Esophagus muscularis mucosa (tissue), 4 donors: Measurements from ENCODE around the gene C1QL4. TPM values are rescaled to one million over a fixed set of nuclear protein-coding genes. Genes with fewer than 3 reads are reported as not detected.
A peak's percentile ranks its signal among the peaks of the same experiment; 100 is the strongest.

Source experiments
- DNase-seq: peaks from one replicate; pipeline ENCODE4 v3.0.0-alpha.2; 2017; ENCODE audit errors: extremely low spot score
- H3K27ac ChIP-seq, 4 donors: fragments of 200-600 bp; sonication (generic); replicated peaks in 1 of 4; 1 replicate in 3 of 4; 2 replicates in 1 of 4; pipeline ENCODE4 v1.5.1; 2016 to 2019; ENCODE audit warnings: mild to moderate bottlenecking in 1 of 4
- H3K27me3 ChIP-seq, 4 donors: fragments of 200-600 bp; sonication (generic); one replicate each; pipeline versions ENCODE4 v1.5.1 to v1.6.0; 2016 to 2019
- H3K36me3 ChIP-seq, 4 donors: fragments of 200-600 bp; sonication (generic); one replicate each; pipeline ENCODE4 v1.5.1; 2016 to 2019
- H3K4me1 ChIP-seq, 4 donors: fragments of 200-600 bp; sonication (generic); one replicate each; pipeline ENCODE4 v1.5.1; 2016 to 2019
- H3K4me3 ChIP-seq, 4 donors: fragments of 200-600 bp; sonication (generic); 1 replicate in 2 of 4; 2 replicates in 2 of 4; pipeline ENCODE4 v1.5.1; 2016 to 2019; ENCODE audit warnings: mild to moderate bottlenecking in 4 of 4, moderate library complexity in 1 of 4
- H3K9me3 ChIP-seq, 4 donors: fragments of 200-600 bp; sonication (generic); 1 replicate in 3 of 4; 2 replicates in 1 of 4; pipeline ENCODE4 v1.5.1; 2016 to 2019
- EP300 ChIP-seq: sonication (generic); formaldehyde crosslinking; IDR thresholded peaks from one replicate; pipeline ENCODE4 v1.6.1; 2017; ENCODE audit warnings: antibody characterized with exemption
- POLR2A ChIP-seq: fragments of 450-650 bp; IDR thresholded peaks from one replicate; pipeline ENCODE4 v1.6.1; 2017; ENCODE audit warnings: antibody characterized with exemption, moderate library complexity, mild to moderate bottlenecking, low read depth
- POLR2AphosphoS5 ChIP-seq, 2 donors: sonication (generic); formaldehyde crosslinking; IDR thresholded peaks; one replicate each; pipeline ENCODE4 v1.6.1; 2017; ENCODE audit warnings: antibody characterized with exemption in 2 of 2
- WGBS: methylation state at CpG from one replicate; pipeline ENCODE4 v1.1.5; 2018; 5-methylcytosine and 5-hydroxymethylcytosine counted together
- intact Hi-C: fragments of 100-400 bp; cut with DNase I; formaldehyde crosslinking; loops from one replicate; pipeline ENCODE4 v1.15.1; 2023
- total RNA-seq, 4 donors: library from RNA; depleted of rRNA; stranded (reverse); fragments of >200 nt; gene quantifications; one replicate each; pipeline versions ENCODE4 v1.1.0 to v1.2.1, GENCODE V29; 2016
- TF ChIP-seq, protein P1 (sequence below), 3 experiments: fragments of 200-600 bp in 2 of 3; fragments of 450-650 bp in 1 of 3; sonication (generic) in 2 of 3; IDR thresholded peaks; one replicate each; pipeline ENCODE4 v1.5.1; 2017 to 2019; ENCODE audit warnings: antibody characterized with exemption in 3 of 3, mild to moderate bottlenecking in 2 of 3, moderate library complexity in 1 of 3

Gene C1QL4
- total RNA-seq, 4 donors from 2014 or later: not detected

DNA sequence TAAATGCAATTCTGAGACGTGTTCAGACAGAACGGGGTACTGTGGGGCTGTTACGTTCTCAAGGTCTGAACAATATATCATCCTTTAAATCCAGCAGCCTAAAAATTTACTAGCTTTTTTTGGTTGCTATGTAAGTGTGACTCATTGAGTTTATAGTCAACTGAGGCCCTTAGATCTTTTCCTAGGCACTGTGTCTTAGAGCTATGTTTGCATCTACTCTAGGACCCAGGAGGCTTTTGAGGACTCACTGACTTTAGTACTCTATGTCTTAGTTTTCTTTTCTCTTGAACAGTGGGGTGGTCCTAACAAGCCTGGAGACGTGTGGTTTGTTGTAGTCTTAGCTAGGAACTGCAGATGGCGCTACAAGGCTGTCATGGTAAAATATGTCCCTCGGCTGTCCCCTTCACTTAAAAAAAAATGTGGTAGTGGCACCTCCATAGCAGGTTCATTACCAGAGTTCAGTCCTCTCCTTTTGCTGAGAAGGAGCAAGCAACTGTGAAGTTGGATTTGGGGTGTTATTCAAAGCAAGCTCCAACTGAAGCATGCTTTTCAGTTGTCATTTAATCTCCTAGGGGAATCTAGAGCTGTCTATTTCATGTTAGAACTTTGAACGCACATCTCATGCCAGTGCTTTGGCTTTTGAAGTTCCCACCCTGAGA, 21.6 kb upstream of the C1QL4 start:
- Histone ChIP-seq H3K4me3 (no peak overlapping the region), H3K9me3 (no peaks in the 10 kb centered on the region), H3K4me1 (peaks cover 0 to 7% (median 4%) of the 10 kb centered on the region in 4 donors), H3K27ac (no peak overlapping the region), H3K27me3 (peaks cover 0 to 31% (median 2%) of the 10 kb centered on the region in 4 donors), H3K36me3 (no peaks in the 10 kb centered on the region)
- TF ChIP-seq, protein P1, sequence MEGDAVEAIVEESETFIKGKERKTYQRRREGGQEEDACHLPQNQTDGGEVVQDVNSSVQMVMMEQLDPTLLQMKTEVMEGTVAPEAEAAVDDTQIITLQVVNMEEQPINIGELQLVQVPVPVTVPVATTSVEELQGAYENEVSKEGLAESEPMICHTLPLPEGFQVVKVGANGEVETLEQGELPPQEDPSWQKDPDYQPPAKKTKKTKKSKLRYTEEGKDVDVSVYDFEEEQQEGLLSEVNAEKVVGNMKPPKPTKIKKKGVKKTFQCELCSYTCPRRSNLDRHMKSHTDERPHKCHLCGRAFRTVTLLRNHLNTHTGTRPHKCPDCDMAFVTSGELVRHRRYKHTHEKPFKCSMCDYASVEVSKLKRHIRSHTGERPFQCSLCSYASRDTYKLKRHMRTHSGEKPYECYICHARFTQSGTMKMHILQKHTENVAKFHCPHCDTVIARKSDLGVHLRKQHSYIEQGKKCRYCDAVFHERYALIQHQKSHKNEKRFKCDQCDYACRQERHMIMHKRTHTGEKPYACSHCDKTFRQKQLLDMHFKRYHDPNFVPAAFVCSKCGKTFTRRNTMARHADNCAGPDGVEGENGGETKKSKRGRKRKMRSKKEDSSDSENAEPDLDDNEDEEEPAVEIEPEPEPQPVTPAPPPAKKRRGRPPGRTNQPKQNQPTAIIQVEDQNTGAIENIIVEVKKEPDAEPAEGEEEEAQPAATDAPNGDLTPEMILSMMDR (IDR thresholded peaks at IDR 0.05): peak; percentile 71 to 83 (median 82)
- TF ChIP-seq POLR2A (no peak), POLR2AphosphoS5 (IDR thresholded peaks at IDR 0.05) (no peak), EP300 (no peak)
- peak; percentile 37 for DNase-seq
- 31% methylated on average over 7 of the region's 7 CpGs for WGBS
- intact Hi-C loops: loop anchor here (2.0 kb wide), 1 partner anchor 156 kb away; no protein-coding TSS in a partner anchor

DNA sequence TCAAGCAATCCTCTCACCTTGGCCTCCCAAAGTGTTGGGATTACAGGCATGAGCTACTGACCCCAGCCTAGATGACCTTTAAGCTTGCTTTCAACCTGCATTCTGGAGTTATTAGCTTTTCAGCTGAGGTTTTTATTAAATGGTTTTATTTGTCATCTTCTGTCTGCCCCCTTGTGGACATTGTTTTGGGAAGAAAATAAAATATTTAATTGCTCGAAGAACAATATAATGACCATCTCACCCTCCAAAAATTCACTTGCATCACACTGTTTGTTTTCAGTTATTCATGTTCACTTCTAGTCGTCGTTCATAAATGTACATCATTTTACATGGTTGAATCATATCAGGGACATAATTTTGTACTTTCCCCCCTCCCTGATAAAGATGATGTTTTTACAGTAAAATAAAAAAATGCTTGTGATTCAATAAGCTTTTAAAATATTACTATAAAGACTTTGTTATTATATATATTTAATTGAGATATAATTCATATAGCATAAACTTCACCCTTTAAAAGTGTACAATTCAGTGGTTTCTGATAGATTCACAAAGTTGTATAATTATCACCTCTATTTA, 20.2 kb upstream of the C1QL4 start:
- Histone ChIP-seq H3K4me1 (peaks cover 0 to 7% (median 4%) of the 10 kb centered on the region in 4 donors), H3K36me3 (no peaks in the 10 kb centered on the region), H3K27me3 (peaks cover 0 to 45% (median 4%) of the 10 kb centered on the region in 4 donors), H3K9me3 (no peaks in the 10 kb centered on the region), H3K4me3 (no peak overlapping the region), H3K27ac (no peak overlapping the region)
- WGBS: 13% methylated on average over 3 of the region's 3 CpGs
- TF ChIP-seq, protein P1 (IDR thresholded peaks at IDR 0.05): peak in 2 of 3 experiments; percentile 36 to 38
- no peak for TF ChIP-seq EP300
- DNase-seq: no peak
- intact Hi-C loops: loop anchor here (2.0 kb wide), 1 partner anchor 224 kb away; no protein-coding TSS in a partner anchor

DNA sequence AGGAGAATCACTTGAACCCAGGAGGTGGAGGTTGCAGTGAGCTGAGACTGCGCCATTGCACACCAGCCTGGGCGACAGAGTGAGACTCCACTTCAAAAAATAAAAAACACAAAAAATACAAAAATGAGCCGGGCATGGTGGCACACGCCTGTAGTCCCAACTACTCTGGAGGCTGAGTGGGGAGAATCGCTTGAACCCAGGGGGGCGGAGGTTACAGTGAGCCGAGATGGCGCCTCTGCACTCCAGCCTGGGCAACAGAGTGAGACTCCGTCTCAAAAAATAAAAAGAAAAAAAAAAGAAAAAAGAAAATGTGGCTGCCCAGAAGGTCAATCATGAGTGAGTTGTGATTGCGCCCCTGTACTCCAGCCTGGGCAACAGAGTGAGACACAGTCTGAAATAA, 18.9 kb upstream of the C1QL4 start:
- Histone ChIP-seq H3K9me3 (no peaks in the 10 kb centered on the region), H3K36me3 (no peaks in the 10 kb centered on the region), H3K27me3 (peaks cover 0 to 58% (median 9%) of the 10 kb centered on the region in 4 donors), H3K27ac (no peak overlapping the region), H3K4me3 (no peak overlapping the region), H3K4me1 (peaks cover 0 to 7% (median 4%) of the 10 kb centered on the region in 4 donors)
- intact Hi-C loops: loop anchor here (2.0 kb wide), 1 partner anchor 225 kb away; no protein-coding TSS in a partner anchor
- 86% methylated on average over 10 of the region's 10 CpGs for WGBS
- peak; percentile 26 for DNase-seq
- TF ChIP-seq POLR2AphosphoS5 (IDR thresholded peaks at IDR 0.05) (no peak), POLR2A (no peak), EP300 (no peak)
- TF ChIP-seq, protein P1 (IDR thresholded peaks at IDR 0.05): no peak

DNA sequence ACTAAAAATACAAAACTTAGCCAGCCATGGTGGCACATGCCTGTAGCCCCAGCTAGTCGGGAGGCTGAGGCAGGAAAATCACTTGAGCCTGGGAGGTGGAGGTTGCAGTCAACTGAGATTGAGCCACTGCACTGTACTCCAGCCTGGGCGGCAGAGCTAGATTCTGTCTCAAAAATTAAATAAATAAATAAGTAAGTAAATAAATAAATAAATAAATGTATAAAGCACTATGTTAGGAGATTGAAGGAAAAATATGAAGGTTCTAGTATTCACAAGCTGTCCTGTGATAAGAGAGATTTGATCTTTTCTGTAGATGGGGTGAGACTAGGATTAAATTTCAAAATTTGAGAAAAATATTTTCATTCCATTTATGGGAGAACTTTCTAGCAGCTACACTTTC, 15.4 kb upstream of the C1QL4 start:
- 73% methylated on average over 2 of the region's 2 CpGs for WGBS

More for the DNA sequence above, 15.4 kb upstream of the C1QL4 start:
- Histone ChIP-seq H3K4me3 (no peak overlapping the region), H3K27me3 (peaks cover 5 to 79% (median 32%) of the 10 kb centered on the region in 4 donors), H3K27ac (no peak overlapping the region), H3K4me1 (peaks cover 10 to 11% (median 11%) of the 10 kb centered on the region in 4 donors), H3K9me3 (no peaks in the 10 kb centered on the region), H3K36me3 (no peaks in the 10 kb centered on the region)
- intact Hi-C loops: no loop called here
- TF ChIP-seq, protein P1 (IDR thresholded peaks at IDR 0.05): no peak
- TF ChIP-seq POLR2A (no peak), EP300 (no peak), POLR2AphosphoS5 (IDR thresholded peaks at IDR 0.05) (no peak)
- no peak for DNase-seq
